Mammary epithelial cell (primary cell): ENCODE measurements around the gene TPM4.

Experiments used
- CTCF ChIP-seq, 2 donors: IDR thresholded peaks in 1 of 2; conservative IDR thresholded peaks in 1 of 2; 2 replicates each; pipeline ENCODE4 v1.5.1; 2011 to 2012; ENCODE audit warnings: inconsistent platforms in 2 of 2, low read length in 2 of 2, mild to moderate bottlenecking in 2 of 2, control low read depth in 1 of 2, low read depth in 1 of 2; ENCODE audit not compliant: insufficient read depth in 1 of 2; ENCODE audit errors: extremely low read depth in 1 of 2
- EZH2 ChIP-seq: IDR thresholded peaks from 2 replicates; pipeline ENCODE4 v1.6.1; 2012; ENCODE audit warnings: low read length, inconsistent platforms, borderline replicate concordance

GRCh38 chr19:16144216-16144581 is 67.9 kb downstream of the TPM4 start:
- TF ChIP-seq CTCF (conservative IDR thresholded peaks at IDR 0.05 in 1 of 2, IDR thresholded peaks at IDR 0.05 in 1 of 2; ENCODE audit: extremely low read depth in 1 of 2, insufficient read depth in 1 of 2, low read depth in 1 of 2, low read length in 2 of 2) (no peak), EZH2 (no peak)
